Astrocyte (in vitro differentiated cells and primary cell): ENCODE data around the gene PDSS1.

Experiments used
- EZH2 ChIP-seq: IDR thresholded peaks from 2 replicates; pipeline ENCODE4 v1.6.1; 2012; ENCODE audit warnings: mild to moderate bottlenecking, low read length, inconsistent platforms; ENCODE audit not compliant: insufficient read depth
- TF ChIP-seq, protein P1 (sequence below): IDR thresholded peaks from 2 replicates; pipeline ENCODE4 v1.5.1; 2011; ENCODE audit warnings: low read depth, mild to moderate bottlenecking, inconsistent platforms, low read length, moderate library complexity; ENCODE audit not compliant: insufficient read depth

- TF ChIP-seq EZH2, result no peak
- TF ChIP-seq, protein P1, sequence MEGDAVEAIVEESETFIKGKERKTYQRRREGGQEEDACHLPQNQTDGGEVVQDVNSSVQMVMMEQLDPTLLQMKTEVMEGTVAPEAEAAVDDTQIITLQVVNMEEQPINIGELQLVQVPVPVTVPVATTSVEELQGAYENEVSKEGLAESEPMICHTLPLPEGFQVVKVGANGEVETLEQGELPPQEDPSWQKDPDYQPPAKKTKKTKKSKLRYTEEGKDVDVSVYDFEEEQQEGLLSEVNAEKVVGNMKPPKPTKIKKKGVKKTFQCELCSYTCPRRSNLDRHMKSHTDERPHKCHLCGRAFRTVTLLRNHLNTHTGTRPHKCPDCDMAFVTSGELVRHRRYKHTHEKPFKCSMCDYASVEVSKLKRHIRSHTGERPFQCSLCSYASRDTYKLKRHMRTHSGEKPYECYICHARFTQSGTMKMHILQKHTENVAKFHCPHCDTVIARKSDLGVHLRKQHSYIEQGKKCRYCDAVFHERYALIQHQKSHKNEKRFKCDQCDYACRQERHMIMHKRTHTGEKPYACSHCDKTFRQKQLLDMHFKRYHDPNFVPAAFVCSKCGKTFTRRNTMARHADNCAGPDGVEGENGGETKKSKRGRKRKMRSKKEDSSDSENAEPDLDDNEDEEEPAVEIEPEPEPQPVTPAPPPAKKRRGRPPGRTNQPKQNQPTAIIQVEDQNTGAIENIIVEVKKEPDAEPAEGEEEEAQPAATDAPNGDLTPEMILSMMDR, result no peak
Measured at GRCh38 chr10:26743841-26744240, 46.3 kb downstream of the PDSS1 start.
